Activated CD8-positive, alpha-beta T cell treated with anti-CD3 and anti-CD28 coated beads for 36 hours (primary cell): ENCODE data around the gene HOXC4. TPM values are rescaled to one million over a fixed set of nuclear protein-coding genes. Genes with fewer than 3 reads are reported as not detected.
"Not testable (repeated sequence)": the region's sequence is repeated elsewhere in the genome, so short reads cannot be mapped to it uniquely, and the experiment has no call there.

Source experiments
- ATAC-seq: fragments of 200-7000 bp; cut with Tn5 transposase; one replicate; pipeline ENCODE4 v1.10.0; 2021; ENCODE audit warnings: mild to moderate bottlenecking, moderate library complexity
- CTCF ChIA-PET: fragments of 350-600 bp; sonication (Branson Sonifier 250); formaldehyde crosslinking; loops from one replicate; lab custom pipeline; 2021; ENCODE audit warnings: antibody characterized with exemption; lab: Charles Lee
- POLR2A ChIA-PET: fragments of 350-600 bp; sonication (Branson Sonifier 250); formaldehyde crosslinking; loops from one replicate; lab custom pipeline; 2021; ENCODE audit warnings: antibody characterized with exemption; lab: Charles Lee
- DNase-seq: peaks from one replicate; pipeline ENCODE4 v3.0.0-alpha.2; 2020
- H3K27ac Mint-ChIP-seq: one replicate; pipeline ENCODE4 v1.8.0; 2021; ENCODE audit warnings: mild to moderate bottlenecking, mixed read lengths
- H3K27me3 Mint-ChIP-seq: one replicate; pipeline ENCODE4 v1.8.0; 2021; ENCODE audit warnings: mixed read lengths
- H3K36me3 Mint-ChIP-seq: one replicate; pipeline ENCODE4 v1.8.0; 2021; ENCODE audit warnings: low read depth, mixed read lengths
- H3K4me1 Mint-ChIP-seq: one replicate; pipeline ENCODE4 v1.8.0; 2021; ENCODE audit warnings: low read depth, mixed read lengths
- H3K4me3 Mint-ChIP-seq: one replicate; pipeline ENCODE4 v1.8.0; 2021; ENCODE audit warnings: mild to moderate bottlenecking, moderate library complexity, mixed read lengths
- H3K9me3 Mint-ChIP-seq: one replicate; pipeline ENCODE4 v1.8.0; 2021; ENCODE audit warnings: mixed read lengths
- CTCF ChIP-seq: fragments of 200-600 bp; IDR thresholded peaks from one replicate; pipeline ENCODE4 v1.8.0; 2022; ENCODE audit warnings: antibody characterized with exemption, mild to moderate bottlenecking
- intact Hi-C: fragments of 100-400 bp; cut with micrococcal nuclease; formaldehyde crosslinking; loops from one replicate; pipeline ENCODE4 v1.10.0; 2022
- total RNA-seq, 2 experiments: library from RNA; stranded (reverse); gene quantifications; one replicate each; pipeline ENCODE4 v1.2.3, GENCODE V29; 2021

Gene HOXC4
- total RNA-seq, 2 experiments from 2014 or later = 0.89 to 1.2 TPM

- POLR2A ChIA-PET, intact Hi-C loops, ATAC-seq, H3K27me3 Mint-ChIP-seq, H3K36me3 Mint-ChIP-seq, H3K9me3 Mint-ChIP-seq: not testable (repeated sequence)
- Mint-ChIP-seq H3K27ac (peak overlapping the region; percentile 94), H3K4me1 (peaks cover 24% of the 10 kb centered on the region), H3K4me3 (peak overlapping the region; percentile 88)
- CTCF ChIA-PET = interaction anchor here (0.9 to 1.0 kb wide), 2 partner anchors 28 to 76 kb away, joined by 4 read pairs; partner anchors contain the start of gene HOXC4
- peak; percentile 27 for DNase-seq
Measured at GRCh38 chr12:54081581-54082396, 28.2 kb downstream of the HOXC4 start.

GRCh38 chr12:54082397-54082892 lies 28.8 kb downstream of the HOXC4 start:
- Mint-ChIP-seq H3K27ac (peak overlapping the region; percentile 94), H3K9me3 (no peaks in the 10 kb centered on the region), H3K36me3 (no peaks in the 10 kb centered on the region), H3K27me3 (no peaks in the 10 kb centered on the region), H3K4me1 (peaks cover 24% of the 10 kb centered on the region), H3K4me3 (peak overlapping the region; percentile 88)
- DNase-seq (peak; percentile 73), ATAC-seq (peak; percentile 51)
- no peak for TF ChIP-seq CTCF
- CTCF ChIA-PET = interaction anchor here (0.9 to 1.0 kb wide), 2 partner anchors 29 to 77 kb away, joined by 4 read pairs; partner anchors contain the start of gene HOXC4
- intact Hi-C loops = no loop called here
- POLR2A ChIA-PET = no interaction called here

- intact Hi-C loops, ATAC-seq, CTCF ChIA-PET, POLR2A ChIA-PET, DNase-seq, H3K27ac Mint-ChIP-seq, H3K36me3 Mint-ChIP-seq, H3K9me3 Mint-ChIP-seq, H3K4me3 Mint-ChIP-seq: not testable (repeated sequence)
- Mint-ChIP-seq H3K27me3 (peaks cover 25% of the 10 kb centered on the region), H3K4me1 (peaks cover 14% of the 10 kb centered on the region)
Measured at GRCh38 chr12:54088011-54088410, 34.4 kb downstream of the HOXC4 start.

- ATAC-seq, CTCF ChIA-PET, intact Hi-C loops, H3K27ac Mint-ChIP-seq, DNase-seq, H3K36me3 Mint-ChIP-seq, H3K4me1 Mint-ChIP-seq, H3K4me3 Mint-ChIP-seq, POLR2A ChIA-PET, H3K9me3 Mint-ChIP-seq: not testable (repeated sequence)
- H3K27me3 Mint-ChIP-seq = peaks cover 29% of the 10 kb centered on the region
Measured at GRCh38 chr12:54089465-54089864, 35.8 kb downstream of the HOXC4 start.

GRCh38 chr12:54090312-54090711 lies 36.7 kb downstream of the HOXC4 start:
- intact Hi-C loops, POLR2A ChIA-PET, H3K9me3 Mint-ChIP-seq, H3K4me1 Mint-ChIP-seq, H3K27ac Mint-ChIP-seq, ATAC-seq, H3K36me3 Mint-ChIP-seq, CTCF ChIA-PET: not testable (repeated sequence)
- peak; percentile 19 for DNase-seq
- Mint-ChIP-seq H3K27me3 (peaks cover 29% of the 10 kb centered on the region), H3K4me3 (peak overlapping the region; percentile 60)

- H3K36me3 Mint-ChIP-seq, DNase-seq, H3K27ac Mint-ChIP-seq, intact Hi-C loops, POLR2A ChIA-PET, H3K9me3 Mint-ChIP-seq, CTCF ChIA-PET, H3K4me1 Mint-ChIP-seq, H3K4me3 Mint-ChIP-seq, ATAC-seq: not testable (repeated sequence)
- H3K27me3 Mint-ChIP-seq = peaks cover 33% of the 10 kb centered on the region
Measured at GRCh38 chr12:54092943-54093342, 39.3 kb downstream of the HOXC4 start.

- intact Hi-C loops, H3K4me1 Mint-ChIP-seq, POLR2A ChIA-PET, ATAC-seq, H3K9me3 Mint-ChIP-seq, H3K36me3 Mint-ChIP-seq, H3K4me3 Mint-ChIP-seq, H3K27ac Mint-ChIP-seq, DNase-seq, CTCF ChIA-PET: not testable (repeated sequence)
- H3K27me3 Mint-ChIP-seq = peaks cover 22% of the 10 kb centered on the region
Measured at GRCh38 chr12:54095928-54096327, 42.3 kb downstream of the HOXC4 start.

- POLR2A ChIA-PET, CTCF ChIA-PET, intact Hi-C loops, H3K9me3 Mint-ChIP-seq, DNase-seq, H3K4me3 Mint-ChIP-seq, H3K27ac Mint-ChIP-seq, ATAC-seq, H3K36me3 Mint-ChIP-seq, H3K4me1 Mint-ChIP-seq: not testable (repeated sequence)
- peaks cover 17% of the 10 kb centered on the region for H3K27me3 Mint-ChIP-seq
Measured at GRCh38 chr12:54098644-54099043, 45.0 kb downstream of the HOXC4 start.

- DNase-seq, H3K4me1 Mint-ChIP-seq, H3K4me3 Mint-ChIP-seq, intact Hi-C loops, H3K27ac Mint-ChIP-seq, ATAC-seq, H3K9me3 Mint-ChIP-seq, H3K36me3 Mint-ChIP-seq, POLR2A ChIA-PET, CTCF ChIA-PET: not testable (repeated sequence)
- peaks cover 21% of the 10 kb centered on the region for H3K27me3 Mint-ChIP-seq
Measured at GRCh38 chr12:54100588-54100987, 47.0 kb downstream of the HOXC4 start.

- H3K9me3 Mint-ChIP-seq, H3K4me1 Mint-ChIP-seq, POLR2A ChIA-PET, H3K27ac Mint-ChIP-seq, DNase-seq, H3K36me3 Mint-ChIP-seq, intact Hi-C loops, ATAC-seq, CTCF ChIA-PET, H3K4me3 Mint-ChIP-seq: not testable (repeated sequence)
- peaks cover 35% of the 10 kb centered on the region for H3K27me3 Mint-ChIP-seq
Measured at GRCh38 chr12:54102223-54102622, 48.6 kb downstream of the HOXC4 start.

- ATAC-seq, CTCF ChIA-PET, DNase-seq, H3K4me1 Mint-ChIP-seq, H3K27ac Mint-ChIP-seq, H3K4me3 Mint-ChIP-seq, H3K36me3 Mint-ChIP-seq, POLR2A ChIA-PET, H3K9me3 Mint-ChIP-seq, intact Hi-C loops: not testable (repeated sequence)
- peaks cover 43% of the 10 kb centered on the region for H3K27me3 Mint-ChIP-seq
Measured at GRCh38 chr12:54103827-54104226, 50.2 kb downstream of the HOXC4 start.
